Loucy (cell line): ENCODE measurements around the gene DIMT1.

Experiments used
- H2AFZ ChIP-seq: fragments of 200-600 bp; sonication (generic); 2 replicates; pipeline ENCODE4 v1.6.0; 2016; ENCODE audit warnings: antibody characterized with exemption, mild to moderate bottlenecking, low read length, moderate library complexity
- H3F3A ChIP-seq: fragments of 200-600 bp; 2 replicates; pipeline ENCODE4 v1.6.0; 2016; ENCODE audit warnings: antibody characterized with exemption, low read depth, mild to moderate bottlenecking
- H3K27me3 ChIP-seq: fragments of 200-600 bp; sonication (generic); 2 replicates; pipeline ENCODE4 v1.6.1; 2014; ENCODE audit warnings: low read length, mild to moderate bottlenecking; ENCODE audit not compliant: insufficient read depth, poor library complexity, severe bottlenecking
- H3K36me3 ChIP-seq: fragments of 200-600 bp; sonication (generic); 2 replicates; pipeline ENCODE4 v1.6.1; 2016; ENCODE audit warnings: low read length; ENCODE audit not compliant: insufficient read depth
- H3K4me1 ChIP-seq: fragments of 200-600 bp; sonication (generic); 2 replicates; pipeline ENCODE4 v1.5.1; 2014; ENCODE audit warnings: low read length, mild to moderate bottlenecking; ENCODE audit not compliant: insufficient read depth, poor library complexity, severe bottlenecking
- H3K4me2 ChIP-seq: fragments of 200-600 bp; sonication (generic); 2 replicates; pipeline ENCODE4 v1.6.0; 2014; ENCODE audit warnings: antibody characterized with exemption, low read length, low read depth, mild to moderate bottlenecking; ENCODE audit not compliant: poor library complexity, severe bottlenecking
- H3K4me3 ChIP-seq: fragments of 200-600 bp; sonication (generic); 2 replicates; pipeline ENCODE4 v1.5.1; 2014; ENCODE audit warnings: low read length, mild to moderate bottlenecking, mixed read lengths; ENCODE audit not compliant: poor library complexity, severe bottlenecking
- H3K79me2 ChIP-seq: fragments of 200-600 bp; sonication (generic); 2 replicates; pipeline ENCODE4 v1.6.1; 2014; ENCODE audit warnings: low read length; ENCODE audit not compliant: insufficient read depth
- H3K9ac ChIP-seq: fragments of 200-600 bp; sonication (generic); 2 replicates; pipeline ENCODE4 v1.6.0; 2014; ENCODE audit warnings: mild to moderate bottlenecking, low read depth, low read length, moderate library complexity; ENCODE audit not compliant: poor library complexity, severe bottlenecking
- H3K9me2 ChIP-seq: fragments of 200-600 bp; sonication (generic); replicated peaks from 2 replicates; pipeline ENCODE4 v1.6.1; 2016; ENCODE audit warnings: low read depth, low read length, mixed read lengths
- H3K9me3 ChIP-seq: fragments of 200-600 bp; sonication (generic); 2 replicates; pipeline ENCODE4 v1.6.1; 2014; ENCODE audit warnings: mild to moderate bottlenecking, antibody characterized with exemption, low read length, low read depth; ENCODE audit not compliant: insufficient read depth
- H4K20me1 ChIP-seq: fragments of 200-600 bp; sonication (generic); 2 replicates; pipeline ENCODE4 v1.6.0; 2014; ENCODE audit warnings: antibody characterized with exemption, low read length, mild to moderate bottlenecking; ENCODE audit not compliant: insufficient read depth, poor library complexity, severe bottlenecking
- CTCF ChIP-seq: fragments of 200-600 bp; sonication (generic); conservative IDR thresholded peaks from 2 replicates; pipeline ENCODE4 v1.5.1; 2014; ENCODE audit warnings: mild to moderate bottlenecking, antibody characterized with exemption, low read length
- EZH2phosphoT487 ChIP-seq: fragments of 200-600 bp; IDR thresholded peaks from 2 replicates; pipeline ENCODE4 v1.6.1; 2018; ENCODE audit warnings: antibody characterized with exemption, mild to moderate bottlenecking, moderate library complexity, borderline replicate concordance

Gene DIMT1

DNA sequence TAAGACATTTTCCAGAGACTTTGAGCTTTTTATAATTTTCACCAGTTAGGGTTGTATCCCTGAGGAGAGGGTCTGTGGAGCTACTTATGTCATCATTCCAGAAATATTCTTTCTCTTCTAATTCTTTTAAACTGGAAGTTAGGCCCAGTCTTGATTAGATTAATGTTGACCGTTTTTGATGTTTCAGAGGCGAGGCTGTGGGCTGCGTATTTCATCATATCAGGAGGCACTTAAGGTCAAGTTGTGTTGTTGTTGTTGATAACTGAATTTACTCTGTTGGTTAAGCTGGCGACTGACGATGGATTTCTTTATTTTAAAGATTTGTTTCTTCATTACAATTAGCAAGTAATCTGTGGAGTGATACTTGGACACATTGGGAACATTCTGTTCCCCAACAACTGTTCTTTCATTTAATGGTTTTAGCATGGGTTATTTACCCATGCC is 28.9 kb upstream of the DIMT1 start:
- Histone ChIP-seq H3K4me1 (no peaks in the 10 kb centered on the region), H3K9ac (no peak overlapping the region), H3F3A (no peaks in the 10 kb centered on the region), H3K4me2 (no peak overlapping the region), H3K9me2 (no peaks in the 10 kb centered on the region), H3K36me3 (peaks cover 2% of the 10 kb centered on the region; the same call in 1 of the 2 replicates), H4K20me1 (peaks cover 6% of the 10 kb centered on the region), H3K9me3 (no peaks in the 10 kb centered on the region), H3K27me3 (no peaks in the 10 kb centered on the region), H3K79me2 (peaks cover 75% of the 10 kb centered on the region), H3K4me3 (no peak overlapping the region), H2AFZ (no peak overlapping the region)
- TF ChIP-seq CTCF, result no peak
- no peak for TF ChIP-seq EZH2phosphoT487

GRCh38 chr5:62431735-62432620 is 28.3 kb upstream of the DIMT1 start:
- no peak overlapping the region for H2AFZ ChIP-seq
- no peaks in the 10 kb centered on the region for H3K27me3 ChIP-seq
- no peak overlapping the region for H3K4me3 ChIP-seq
- H3K9me2 ChIP-seq, result no peaks in the 10 kb centered on the region
- no peaks in the 10 kb centered on the region for H3F3A ChIP-seq
- TF ChIP-seq EZH2phosphoT487 (no peak), CTCF (no peak)
- no peak overlapping the region for H3K4me2 ChIP-seq
- peaks cover 6% of the 10 kb centered on the region for H4K20me1 ChIP-seq
- H3K9ac ChIP-seq, result no peak overlapping the region
- no peaks in the 10 kb centered on the region for H3K9me3 ChIP-seq
- no peaks in the 10 kb centered on the region for H3K36me3 ChIP-seq
- H3K79me2 ChIP-seq, result peaks cover 82% of the 10 kb centered on the region
- H3K4me1 ChIP-seq, result no peaks in the 10 kb centered on the region

DNA sequence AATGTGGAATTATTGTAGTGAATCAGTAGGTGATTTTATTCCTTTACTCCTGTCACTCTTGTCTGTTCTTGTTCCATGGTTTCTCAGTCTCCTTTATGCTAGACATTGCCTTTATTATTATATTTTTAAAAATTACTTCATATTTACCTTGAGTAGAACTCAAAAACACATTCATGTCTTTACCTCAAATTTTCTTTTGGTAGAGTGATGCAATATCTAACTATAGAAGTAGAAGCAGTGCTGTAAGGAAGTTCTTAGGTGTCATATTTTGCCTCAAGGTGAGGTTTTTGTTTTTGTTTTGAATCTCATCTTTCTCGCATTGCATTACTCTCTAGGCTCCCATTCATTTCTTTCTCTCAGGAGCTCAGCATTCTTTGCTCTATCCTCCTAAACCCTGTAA is 21.1 kb upstream of the DIMT1 start:
- H3K79me2 ChIP-seq, result peaks cover 77% of the 10 kb centered on the region
- no peak overlapping the region for H3K4me2 ChIP-seq
- no peak overlapping the region for H3K4me3 ChIP-seq
- H3K9me3 ChIP-seq, result no peaks in the 10 kb centered on the region
- no peaks in the 10 kb centered on the region for H3K4me1 ChIP-seq
- no peak overlapping the region for H3K9ac ChIP-seq
- no peaks in the 10 kb centered on the region for H3K27me3 ChIP-seq
- H2AFZ ChIP-seq, result no peak overlapping the region
- TF ChIP-seq EZH2phosphoT487 (no peak), CTCF (no peak)
- H3F3A ChIP-seq, result no peaks in the 10 kb centered on the region
- no peaks in the 10 kb centered on the region for H3K9me2 ChIP-seq
- H4K20me1 ChIP-seq, result peaks cover 2% of the 10 kb centered on the region
- H3K36me3 ChIP-seq, result no peaks in the 10 kb centered on the region
